T-cell (primary cell): ENCODE measurements around the gene GCNT1. TPM values are rescaled to one million over a fixed set of nuclear protein-coding genes. Genes with fewer than 3 reads are reported as not detected.

Experiments
- ATAC-seq, 4 experiments: fragments of 200-7000 bp in 3 of 4; fragments of 150-1000 bp in 1 of 4; cut with Tn5 transposase; replicated peaks in 1 of 4; 1 replicate in 3 of 4; 2 replicates in 1 of 4; pipeline ENCODE4 v1.10.0; 2021; ENCODE audit warnings: moderate library complexity in 3 of 4, mild to moderate bottlenecking in 2 of 4, moderate number of reproducible peaks in 1 of 4
- CTCF ChIA-PET, 2 donors: fragments of 300-600 bp; sonication (Branson Sonifier 250); formaldehyde crosslinking; loops; one replicate each; lab custom pipeline; 2022; ENCODE audit warnings: antibody characterized with exemption in 2 of 2; lab: Charles Lee
- POLR2A ChIA-PET, 2 donors: fragments of 300-600 bp; sonication (Branson Sonifier 250); formaldehyde crosslinking; loops; one replicate each; lab custom pipeline; 2022; ENCODE audit warnings: antibody characterized with exemption in 2 of 2; lab: Charles Lee
- DNase-seq, 35 experiments: peaks; one replicate each; pipeline versions ENCODE4 v3.0.0 to v3.0.0-alpha.2; 2013 to 2023
- H3K27ac ChIP-seq: one replicate; pipeline ENCODE4 v1.5.1; 2013; ENCODE audit warnings: low read length
- H3K27me3 ChIP-seq, 2 experiments: replicated peaks in 1 of 2; 1 replicate in 1 of 2; 2 replicates in 1 of 2; pipeline versions ENCODE4 v1.6.1 to v1.7.0; 2013; ENCODE audit warnings: low read length in 1 of 2, mixed read lengths in 1 of 2; ENCODE audit not compliant: control insufficient read depth in 2 of 2, insufficient read depth in 2 of 2; ENCODE audit errors: extremely low read depth in 1 of 2
- H3K36me3 ChIP-seq, 2 donors: 1 replicate in 1 of 2; 2 replicates in 1 of 2; pipeline versions ENCODE4 v1.6.1 to v1.7.0; 2013; ENCODE audit warnings: low read length in 1 of 2; ENCODE audit not compliant: control insufficient read depth in 2 of 2, insufficient read depth in 1 of 2; ENCODE audit errors: extremely low read depth in 1 of 2
- H3K4me1 ChIP-seq, 2 experiments: 1 replicate in 1 of 2; 2 replicates in 1 of 2; pipeline versions ENCODE4 v1.6.1 to v1.7.0; 2013; ENCODE audit warnings: low read length in 2 of 2, mixed read lengths in 1 of 2; ENCODE audit not compliant: insufficient read depth in 2 of 2, control insufficient read depth in 1 of 2; ENCODE audit errors: extremely low read depth in 1 of 2
- H3K4me3 ChIP-seq, 2 donors: 1 replicate in 1 of 2; 2 replicates in 1 of 2; pipeline versions ENCODE4 v1.5.1 to v1.7.0; 2013; ENCODE audit warnings: mild to moderate bottlenecking in 2 of 2, low read length in 1 of 2, moderate library complexity in 1 of 2; ENCODE audit not compliant: control insufficient read depth in 1 of 2; ENCODE audit errors: extremely low read depth in 1 of 2
- H3K9me3 ChIP-seq: 2 replicates; pipeline ENCODE4 v1.7.0; 2013
- H3K27ac Mint-ChIP-seq, 2 donors: one replicate each; pipeline ENCODE4 v1.8.0; 2020 to 2021; ENCODE audit warnings: mild to moderate bottlenecking in 2 of 2, mixed read lengths in 2 of 2
- H3K27me3 Mint-ChIP-seq, 2 donors: one replicate each; pipeline ENCODE4 v1.8.0; 2021 to 2022; ENCODE audit warnings: mixed read lengths in 2 of 2
- H3K36me3 Mint-ChIP-seq: one replicate; pipeline ENCODE4 v1.8.0; 2021; ENCODE audit warnings: mixed read lengths
- H3K4me1 Mint-ChIP-seq, 3 donors: one replicate each; pipeline ENCODE4 v1.8.0; 2020 to 2022; ENCODE audit warnings: mixed read lengths in 3 of 3, mild to moderate bottlenecking in 1 of 3
- H3K4me3 Mint-ChIP-seq, 3 donors: one replicate each; pipeline ENCODE4 v1.8.0; 2020 to 2022; ENCODE audit warnings: mild to moderate bottlenecking in 3 of 3, mixed read lengths in 3 of 3, moderate library complexity in 3 of 3
- H3K9me3 Mint-ChIP-seq, 3 donors: one replicate each; pipeline ENCODE4 v1.8.0; 2020 to 2022; ENCODE audit warnings: mixed read lengths in 3 of 3
- WGBS: methylation state at CpG from one replicate; pipeline ENCODE4 v1.1.5; 2013; ENCODE audit warnings: missing lambda C conversion rate; ENCODE audit not compliant: insufficient coverage; 5-methylcytosine and 5-hydroxymethylcytosine counted together
- total RNA-seq, 35 experiments: library from RNA in 6 of 35; stranded (reverse) in 6 of 35; fragments of 120-200 nt in 1 of 35; gene quantifications; one replicate each; pipeline versions ENCODE4 v1.2.1 to v1.2.4 and lab custom pipeline; 2013 to 2026

GCNT1 gene
- total RNA-seq, 5 donors from 2014 or later (not counting 1 experiment from before 2014, with no cell fraction given) = 3.8 to 9.6 (median 4.9) TPM

DNA sequence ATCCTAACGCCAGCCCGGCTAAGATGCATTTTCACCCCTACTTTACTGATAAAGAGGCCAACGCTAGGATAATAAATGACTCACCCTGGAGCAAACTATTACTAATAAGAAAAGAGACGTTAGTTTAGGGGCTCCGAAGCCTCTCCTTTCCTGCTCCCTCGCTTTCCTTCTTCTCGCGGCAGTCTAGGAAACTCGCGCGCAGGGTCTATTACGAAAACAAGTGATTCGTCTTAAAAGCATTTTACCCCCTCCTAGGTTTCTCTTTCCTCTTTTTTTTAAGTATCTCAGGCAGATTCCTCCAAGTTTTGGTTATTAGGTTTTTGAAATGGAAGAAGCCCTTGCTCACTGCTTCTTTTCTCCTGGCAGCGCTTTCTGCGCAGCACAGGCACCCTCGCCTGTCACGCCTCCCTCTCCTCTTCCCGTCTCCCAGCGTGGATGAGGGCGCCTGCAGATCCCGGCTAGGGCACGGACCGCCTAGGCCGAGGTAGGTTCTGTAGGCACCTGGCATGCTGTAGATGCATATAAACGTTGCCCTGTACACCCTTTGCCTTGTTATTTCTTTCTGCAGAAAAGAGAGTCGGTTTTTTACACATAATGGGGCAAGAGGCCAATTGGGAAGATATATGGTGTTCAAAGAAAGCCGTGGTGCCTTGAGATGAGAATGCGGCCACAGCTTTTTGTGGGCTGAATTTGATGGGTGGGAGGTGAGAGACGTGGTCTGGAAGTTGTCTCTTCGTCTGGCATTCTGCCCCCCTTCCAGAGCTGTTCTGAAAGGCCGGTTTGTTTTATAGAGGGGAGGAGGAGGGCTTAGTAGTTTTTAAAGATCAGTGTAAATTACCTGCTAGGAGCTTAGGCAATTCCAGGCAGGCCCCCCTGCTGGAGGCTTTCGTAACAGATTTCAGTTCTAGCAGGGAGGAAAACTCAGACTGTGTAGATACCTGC is 983 bp downstream of the GCNT1 start:
- CTCF ChIA-PET = interaction anchor here in 1 of 2 donors (0.6 to 1.3 kb wide), 5 partner anchors 17 to 133 kb away, joined by 3 to 4 read pairs (median 4); partner anchors contain the start of gene RFK
- peak overlapping the region; percentile 3 for H3K27ac ChIP-seq
- DNase-seq (peak in 7 of 35 experiments; percentile 2 to 27 (median 7)), ATAC-seq (no peak)
- peaks cover 23 to 34% (median 26%) of the 10 kb centered on the region in 3 donors for H3K4me1 Mint-ChIP-seq
- no peaks in the 10 kb centered on the region for H3K9me3 Mint-ChIP-seq
- peak overlapping the region; percentile 58 to 83 for H3K27ac Mint-ChIP-seq
- H3K9me3 ChIP-seq = no peaks in the 10 kb centered on the region
- POLR2A ChIA-PET = interaction anchor here in 1 of 2 donors (1.0 kb wide), 1 partner anchor 56 kb away, joined by 5 read pairs; no protein-coding TSS in a partner anchor
- H3K27me3 Mint-ChIP-seq = no peaks in the 10 kb centered on the region
- H3K4me3 Mint-ChIP-seq = peak overlapping the region; percentile 92 to 97 (median 96)
- peaks cover 2 to 19% of the 10 kb centered on the region in 2 experiments for H3K4me1 ChIP-seq
- no peaks in the 10 kb centered on the region for H3K36me3 Mint-ChIP-seq
- WGBS = 16% methylated on average over 13 of the region's 32 CpGs
- peak overlapping the region; percentile 74 to 86 for H3K4me3 ChIP-seq
- H3K36me3 ChIP-seq = no peaks in the 10 kb centered on the region
- H3K27me3 ChIP-seq = no peaks in the 10 kb centered on the region

DNA sequence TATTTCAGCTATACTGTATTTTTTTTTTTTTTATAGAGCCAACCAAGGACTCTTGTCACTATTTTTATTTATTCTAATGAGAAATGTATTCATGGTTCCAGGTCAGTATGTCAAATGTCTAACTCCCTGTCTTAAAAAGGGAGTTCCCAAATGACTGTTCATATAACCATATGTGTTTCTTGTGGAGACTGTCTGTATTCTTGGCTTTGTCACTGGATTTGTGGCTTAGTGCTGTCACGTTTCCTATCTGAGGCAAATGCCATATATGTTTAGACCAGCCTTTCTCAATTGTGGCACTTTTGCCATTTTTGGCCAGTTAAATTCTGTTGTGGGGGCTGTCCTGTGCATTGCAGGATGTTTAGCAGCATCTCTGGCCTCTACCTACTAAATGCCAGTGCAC is 3.1 kb downstream of the GCNT1 start:
- Mint-ChIP-seq H3K36me3 (peaks cover 7% of the 10 kb centered on the region), H3K9me3 (no peaks in the 10 kb centered on the region), H3K27ac (no peak overlapping the region), H3K4me3 (no peak overlapping the region), H3K27me3 (no peaks in the 10 kb centered on the region), H3K4me1 (peaks cover 14 to 35% (median 28%) of the 10 kb centered on the region in 3 donors)
- no peaks in the 10 kb centered on the region for H3K9me3 ChIP-seq
- H3K4me3 ChIP-seq = no peak overlapping the region
- no peak for ATAC-seq
- H3K36me3 ChIP-seq = no peaks in the 10 kb centered on the region
- H3K4me1 ChIP-seq = peaks cover 2 to 18% of the 10 kb centered on the region in 2 experiments
- ChIA-PET POLR2A (interaction anchor here in 1 of 2 donors (0.6 kb wide), 1 partner anchor 187 kb away, joined by 3 read pairs; no protein-coding TSS in a partner anchor), CTCF (interaction anchor here in 1 of 2 donors (0.7 kb wide), 1 partner anchor 79 kb away, joined by 4 read pairs; no protein-coding TSS in a partner anchor)
- no peaks in the 10 kb centered on the region for H3K27me3 ChIP-seq
- no CpG with 5 or more reads among the region's 1 CpG for WGBS
- no peak for DNase-seq
- H3K27ac ChIP-seq = no peak overlapping the region

DNA sequence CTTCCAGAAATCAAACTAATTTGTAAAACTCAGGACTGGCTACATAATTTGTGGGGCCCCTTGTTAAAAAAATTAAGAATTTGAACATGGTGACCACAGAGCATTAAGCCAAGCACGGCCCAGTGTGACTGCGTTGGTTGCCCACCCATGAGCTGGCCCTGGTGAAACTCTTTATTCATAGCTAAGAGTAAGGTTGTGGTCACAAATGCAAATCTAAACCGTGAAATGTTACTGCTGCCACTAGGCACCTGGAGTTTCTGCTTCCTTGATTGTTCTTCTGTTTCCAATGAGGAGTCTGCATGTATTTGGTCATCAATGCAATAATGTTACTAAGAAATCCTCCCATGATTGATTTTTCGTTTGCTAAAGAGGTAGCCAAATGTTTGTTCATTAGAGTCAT is 4.2 kb downstream of the GCNT1 start:
- Mint-ChIP-seq H3K9me3 (no peaks in the 10 kb centered on the region), H3K4me1 (peaks cover 14 to 37% (median 28%) of the 10 kb centered on the region in 3 donors), H3K4me3 (no peak overlapping the region), H3K27me3 (no peaks in the 10 kb centered on the region), H3K27ac (no peak overlapping the region), H3K36me3 (peaks cover 7% of the 10 kb centered on the region)
- DNase-seq = no peak
- ChIA-PET POLR2A (no interaction called here), CTCF (no interaction called here)
- 43% methylated on average over 1 of the region's 4 CpGs for WGBS
- no peaks in the 10 kb centered on the region for H3K9me3 ChIP-seq
- H3K4me1 ChIP-seq = peaks cover 2 to 18% of the 10 kb centered on the region in 2 experiments
- no peak overlapping the region for H3K4me3 ChIP-seq
- H3K27ac ChIP-seq = no peak overlapping the region
- H3K36me3 ChIP-seq = no peaks in the 10 kb centered on the region
- H3K27me3 ChIP-seq = no peaks in the 10 kb centered on the region
- ATAC-seq = no peak

DNA sequence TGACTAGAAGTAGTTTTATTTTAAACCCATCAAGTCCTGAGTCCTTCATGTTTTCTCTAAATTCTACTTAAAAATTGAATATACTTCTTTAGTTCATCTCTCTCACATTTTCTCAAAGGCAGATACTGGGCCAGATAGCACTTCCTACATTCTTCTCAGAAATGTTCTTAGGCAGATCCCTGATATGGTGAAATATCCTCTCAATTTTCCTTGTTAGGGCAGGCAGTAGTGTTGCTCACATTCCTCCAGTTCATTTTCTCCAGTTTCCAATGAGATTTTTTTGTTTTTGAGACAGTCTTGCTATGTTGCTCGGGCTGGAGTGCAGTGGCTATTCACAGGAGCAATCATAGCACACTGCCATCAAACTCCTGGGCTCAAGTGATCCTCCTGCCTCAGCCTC is 5.7 kb downstream of the GCNT1 start:
- Histone ChIP-seq H3K27ac (no peak overlapping the region), H3K4me3 (no peak overlapping the region), H3K9me3 (no peaks in the 10 kb centered on the region), H3K36me3 (no peaks in the 10 kb centered on the region), H3K27me3 (no peaks in the 10 kb centered on the region), H3K4me1 (peaks cover under 1 to 14% of the 10 kb centered on the region in 2 experiments)
- ChIA-PET POLR2A (interaction anchor here in 1 of 2 donors (0.6 kb wide), 1 partner anchor 911 kb away, joined by 3 read pairs; no protein-coding TSS in a partner anchor), CTCF (no interaction called here)
- Mint-ChIP-seq H3K36me3 (peaks cover 10% of the 10 kb centered on the region), H3K27me3 (no peaks in the 10 kb centered on the region), H3K4me3 (no peak overlapping the region), H3K4me1 (peaks cover 7 to 31% (median 20%) of the 10 kb centered on the region in 3 donors), H3K27ac (no peak overlapping the region), H3K9me3 (no peaks in the 10 kb centered on the region)
- DNase-seq (no peak), ATAC-seq (no peak)
- WGBS = 100% methylated on average over 1 of the region's 1 CpG

DNA sequence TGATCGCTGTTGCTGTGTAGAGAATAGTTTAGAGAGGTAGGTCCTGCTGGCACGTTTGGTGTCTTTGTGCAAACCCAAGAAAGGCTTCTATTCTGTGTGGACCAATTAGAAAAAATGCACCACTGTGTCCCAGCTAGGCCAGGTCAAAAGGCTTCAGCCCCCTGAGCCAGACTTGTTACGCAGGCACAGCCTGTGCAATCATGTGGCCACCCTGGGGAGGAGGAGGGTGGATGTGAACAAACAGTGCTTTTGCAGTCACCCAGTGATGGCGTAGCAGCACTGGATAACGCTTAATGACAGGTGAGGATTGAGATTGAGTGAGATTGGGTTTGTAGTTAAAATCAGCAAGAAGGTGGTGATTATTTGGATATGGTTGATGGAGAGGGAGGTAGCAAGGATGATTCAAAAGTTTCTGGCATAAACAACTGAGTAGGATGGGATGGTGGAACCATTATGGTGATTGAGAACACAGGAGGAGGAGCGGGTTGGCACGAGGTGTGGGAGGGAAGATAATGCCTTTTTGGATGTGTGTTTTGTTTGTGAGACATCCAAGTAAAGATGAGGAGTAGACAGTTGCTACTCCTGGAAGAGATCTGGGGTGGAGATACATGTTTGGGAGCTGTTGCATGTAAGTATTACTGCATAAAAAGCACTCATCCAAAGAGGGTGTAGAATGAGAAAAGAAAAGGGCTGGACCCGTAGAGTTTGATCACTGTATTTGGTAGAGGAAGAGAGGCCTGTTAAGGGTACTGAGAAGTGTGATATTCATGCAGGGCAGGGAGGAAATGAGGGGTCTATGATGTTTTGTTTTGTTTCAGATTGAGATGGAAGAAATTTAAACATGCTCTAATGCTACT is 6.7 kb downstream of the GCNT1 start:
- Mint-ChIP-seq H3K4me1 (peaks cover 0 to 23% (median 11%) of the 10 kb centered on the region in 3 donors), H3K27ac (no peak overlapping the region), H3K9me3 (no peaks in the 10 kb centered on the region), H3K4me3 (no peak overlapping the region), H3K36me3 (peaks cover 10% of the 10 kb centered on the region), H3K27me3 (no peaks in the 10 kb centered on the region)
- Histone ChIP-seq H3K4me3 (no peak overlapping the region), H3K27me3 (no peaks in the 10 kb centered on the region), H3K27ac (no peak overlapping the region), H3K9me3 (no peaks in the 10 kb centered on the region), H3K4me1 (peaks cover 0 to 6% of the 10 kb centered on the region in 2 experiments), H3K36me3 (no peaks in the 10 kb centered on the region)
- POLR2A ChIA-PET = no interaction called here
- 81% methylated on average over 8 of the region's 8 CpGs for WGBS
- no peak for DNase-seq
- CTCF ChIA-PET = no interaction called here
- no peak for ATAC-seq

DNA sequence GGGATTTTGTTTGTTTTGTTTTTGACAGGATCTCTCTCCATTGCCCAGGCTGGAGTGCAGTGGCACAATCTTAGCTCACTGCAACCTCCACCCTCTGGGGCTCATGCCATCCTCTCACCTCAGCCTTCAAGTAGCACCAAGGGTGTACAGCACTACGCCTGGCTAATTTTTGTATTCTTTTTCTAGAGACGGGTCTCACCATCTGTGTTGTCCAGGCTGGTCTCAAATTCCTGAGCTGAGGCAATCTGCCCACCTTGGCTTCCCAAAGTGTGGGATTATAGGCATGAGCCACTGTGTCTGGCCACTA is 7.3 kb downstream of the GCNT1 start:
- ATAC-seq (no peak), DNase-seq (no peak)
- Mint-ChIP-seq H3K9me3 (no peaks in the 10 kb centered on the region), H3K27ac (no peak overlapping the region), H3K36me3 (peaks cover 10% of the 10 kb centered on the region), H3K27me3 (no peaks in the 10 kb centered on the region), H3K4me1 (peaks cover 0 to 25% (median 11%) of the 10 kb centered on the region in 3 donors), H3K4me3 (no peak overlapping the region)
- 84% methylated on average over 2 of the region's 2 CpGs for WGBS
- no peaks in the 10 kb centered on the region for H3K36me3 ChIP-seq
- ChIA-PET CTCF (no interaction called here), POLR2A (no interaction called here)
- H3K27ac ChIP-seq = no peak overlapping the region
- H3K4me3 ChIP-seq = no peak overlapping the region
- H3K27me3 ChIP-seq = no peaks in the 10 kb centered on the region
- peaks cover 0 to 6% of the 10 kb centered on the region in 2 experiments for H3K4me1 ChIP-seq
- H3K9me3 ChIP-seq = no peaks in the 10 kb centered on the region
